GM23338 (cell line): Measurements from ENCODE around the gene PHLDB1.

Experiments
- CTCF ChIP-seq, 2 experiments: fragments of 200-600 bp in 1 of 2; sonication (generic) in 1 of 2; conservative IDR thresholded peaks; 2 replicates each; pipeline versions ENCODE4 v1.5.1 to v1.6.1; 2016 to 2017; ENCODE audit warnings: antibody characterized with exemption in 2 of 2, low read depth in 2 of 2, mild to moderate bottlenecking in 2 of 2, moderate library complexity in 1 of 2
- POLR2AphosphoS5 ChIP-seq: IDR thresholded peaks from 2 replicates; pipeline ENCODE4 v1.6.1; 2016; ENCODE audit warnings: antibody characterized with exemption, low read depth

GRCh38 chr11:118560806-118561205, 46.6 kb upstream of the PHLDB1 start:
- no peak for TF ChIP-seq CTCF (conservative IDR thresholded peaks at IDR 0.05; ENCODE audit: low read depth in 2 of 2)
- no peak for TF ChIP-seq POLR2AphosphoS5
